Rectal smooth muscle tissue (tissue), 1 donor: ENCODE results near the gene CRY1.
"Not testable (repeated sequence)": the region's sequence is repeated elsewhere in the genome, so short reads cannot be mapped to it uniquely, and the experiment has no call there.

Experiments used
- H3K27ac ChIP-seq: one replicate; pipeline ENCODE4 v1.7.0; 2013; ENCODE audit warnings: low read depth, low read length, inconsistent platforms
- H3K27me3 ChIP-seq: one replicate; pipeline ENCODE4 v1.7.0; 2013; ENCODE audit warnings: low read length; ENCODE audit not compliant: control insufficient read depth, insufficient read depth
- H3K36me3 ChIP-seq: one replicate; pipeline ENCODE4 v1.7.0; 2013; ENCODE audit warnings: low read length; ENCODE audit not compliant: control insufficient read depth, insufficient read depth
- H3K4me1 ChIP-seq: one replicate; pipeline ENCODE4 v1.7.0; 2013; ENCODE audit warnings: low read length; ENCODE audit not compliant: control insufficient read depth, insufficient read depth
- H3K4me3 ChIP-seq: one replicate; pipeline ENCODE4 v1.7.0; 2013; ENCODE audit warnings: low read length
- H3K9ac ChIP-seq: one replicate; pipeline ENCODE4 v1.7.0; 2013; ENCODE audit warnings: low read length

Gene CRY1

GRCh38 chr12:107035733-107036132, 57.6 kb downstream of the CRY1 start:
- no peak overlapping the region for H3K27ac ChIP-seq
- no peaks in the 10 kb centered on the region for H3K36me3 ChIP-seq
- no peaks in the 10 kb centered on the region for H3K4me1 ChIP-seq
- no peak overlapping the region for H3K4me3 ChIP-seq
- no peaks in the 10 kb centered on the region for H3K27me3 ChIP-seq
- H3K9ac ChIP-seq: no peak overlapping the region

GRCh38 chr12:107033758-107034739, 59.3 kb downstream of the CRY1 start:
- Histone ChIP-seq H3K9ac (no peak overlapping the region), H3K27me3 (no peaks in the 10 kb centered on the region), H3K4me1 (peaks cover 2% of the 10 kb centered on the region), H3K4me3 (no peak overlapping the region), H3K27ac (no peak overlapping the region), H3K36me3 (no peaks in the 10 kb centered on the region)

GRCh38 chr12:107032266-107032665, 61.1 kb downstream of the CRY1 start:
- Histone ChIP-seq H3K27ac (no peak overlapping the region), H3K4me1 (peaks cover 12% of the 10 kb centered on the region), H3K36me3 (no peaks in the 10 kb centered on the region), H3K4me3 (no peak overlapping the region), H3K27me3 (no peaks in the 10 kb centered on the region), H3K9ac (no peak overlapping the region)

GRCh38 chr12:107031061-107031460, 62.3 kb downstream of the CRY1 start:
- H3K4me1 ChIP-seq: peaks cover 23% of the 10 kb centered on the region
- no peak overlapping the region for H3K9ac ChIP-seq
- H3K27me3 ChIP-seq: no peaks in the 10 kb centered on the region
- no peak overlapping the region for H3K4me3 ChIP-seq
- no peak overlapping the region for H3K27ac ChIP-seq
- H3K36me3 ChIP-seq: no peaks in the 10 kb centered on the region

- Histone ChIP-seq H3K27me3 (no peaks in the 10 kb centered on the region), H3K9ac (no peak overlapping the region), H3K4me3 (no peak overlapping the region), H3K27ac (peak overlapping the region; percentile 92), H3K4me1 (peaks cover 24% of the 10 kb centered on the region), H3K36me3 (no peaks in the 10 kb centered on the region)
Measured at GRCh38 chr12:107029081-107029480, 64.3 kb downstream of the CRY1 start.

- Histone ChIP-seq H3K36me3 (no peaks in the 10 kb centered on the region), H3K27ac (peak overlapping the region; percentile 92), H3K9ac (no peak overlapping the region), H3K27me3 (no peaks in the 10 kb centered on the region), H3K4me1 (peaks cover 24% of the 10 kb centered on the region), H3K4me3 (no peak overlapping the region)
Measured at GRCh38 chr12:107027636-107028053, 65.7 kb downstream of the CRY1 start.

GRCh38 chr12:107026806-107027635, 66.3 kb downstream of the CRY1 start:
- peak overlapping the region; percentile 92 for H3K27ac ChIP-seq
- peaks cover 24% of the 10 kb centered on the region for H3K4me1 ChIP-seq
- no peaks in the 10 kb centered on the region for H3K27me3 ChIP-seq
- no peaks in the 10 kb centered on the region for H3K36me3 ChIP-seq
- no peak overlapping the region for H3K4me3 ChIP-seq
- H3K9ac ChIP-seq: no peak overlapping the region

- Histone ChIP-seq H3K27ac (peak overlapping the region; percentile 92), H3K4me1 (peaks cover 24% of the 10 kb centered on the region)
- H3K36me3 ChIP-seq, H3K27me3 ChIP-seq, H3K4me3 ChIP-seq, H3K9ac ChIP-seq: not testable (repeated sequence)
Measured at GRCh38 chr12:107026356-107026755, 67.0 kb downstream of the CRY1 start.

GRCh38 chr12:107025671-107026070, 67.7 kb downstream of the CRY1 start:
- Histone ChIP-seq H3K4me1 (peaks cover 24% of the 10 kb centered on the region), H3K27me3 (no peaks in the 10 kb centered on the region), H3K36me3 (no peaks in the 10 kb centered on the region), H3K9ac (no peak overlapping the region), H3K4me3 (no peak overlapping the region), H3K27ac (peak overlapping the region; percentile 61)

GRCh38 chr12:107019546-107019945, 73.8 kb downstream of the CRY1 start:
- no peak overlapping the region for H3K9ac ChIP-seq
- H3K4me1 ChIP-seq: no peaks in the 10 kb centered on the region
- no peaks in the 10 kb centered on the region for H3K27me3 ChIP-seq
- no peak overlapping the region for H3K27ac ChIP-seq
- H3K4me3 ChIP-seq: no peak overlapping the region
- H3K36me3 ChIP-seq: no peaks in the 10 kb centered on the region

GRCh38 chr12:107017042-107017441, 76.3 kb downstream of the CRY1 start:
- no peaks in the 10 kb centered on the region for H3K36me3 ChIP-seq
- no peaks in the 10 kb centered on the region for H3K27me3 ChIP-seq
- H3K4me1 ChIP-seq: no peaks in the 10 kb centered on the region
- no peak overlapping the region for H3K9ac ChIP-seq
- no peak overlapping the region for H3K4me3 ChIP-seq
- H3K27ac ChIP-seq: no peak overlapping the region

- H3K27ac ChIP-seq: no peak overlapping the region
- no peaks in the 10 kb centered on the region for H3K27me3 ChIP-seq
- no peak overlapping the region for H3K4me3 ChIP-seq
- no peak overlapping the region for H3K9ac ChIP-seq
- H3K4me1 ChIP-seq: no peaks in the 10 kb centered on the region
- no peaks in the 10 kb centered on the region for H3K36me3 ChIP-seq
Measured at GRCh38 chr12:107014055-107014454, 79.3 kb downstream of the CRY1 start.
